ENCODE results near the gene CCNL1.
"Not testable (repeated sequence)": the region's sequence is repeated elsewhere in the genome, so short reads cannot be mapped to it uniquely, and the experiment has no call there.

CCNL1 gene

DNA sequence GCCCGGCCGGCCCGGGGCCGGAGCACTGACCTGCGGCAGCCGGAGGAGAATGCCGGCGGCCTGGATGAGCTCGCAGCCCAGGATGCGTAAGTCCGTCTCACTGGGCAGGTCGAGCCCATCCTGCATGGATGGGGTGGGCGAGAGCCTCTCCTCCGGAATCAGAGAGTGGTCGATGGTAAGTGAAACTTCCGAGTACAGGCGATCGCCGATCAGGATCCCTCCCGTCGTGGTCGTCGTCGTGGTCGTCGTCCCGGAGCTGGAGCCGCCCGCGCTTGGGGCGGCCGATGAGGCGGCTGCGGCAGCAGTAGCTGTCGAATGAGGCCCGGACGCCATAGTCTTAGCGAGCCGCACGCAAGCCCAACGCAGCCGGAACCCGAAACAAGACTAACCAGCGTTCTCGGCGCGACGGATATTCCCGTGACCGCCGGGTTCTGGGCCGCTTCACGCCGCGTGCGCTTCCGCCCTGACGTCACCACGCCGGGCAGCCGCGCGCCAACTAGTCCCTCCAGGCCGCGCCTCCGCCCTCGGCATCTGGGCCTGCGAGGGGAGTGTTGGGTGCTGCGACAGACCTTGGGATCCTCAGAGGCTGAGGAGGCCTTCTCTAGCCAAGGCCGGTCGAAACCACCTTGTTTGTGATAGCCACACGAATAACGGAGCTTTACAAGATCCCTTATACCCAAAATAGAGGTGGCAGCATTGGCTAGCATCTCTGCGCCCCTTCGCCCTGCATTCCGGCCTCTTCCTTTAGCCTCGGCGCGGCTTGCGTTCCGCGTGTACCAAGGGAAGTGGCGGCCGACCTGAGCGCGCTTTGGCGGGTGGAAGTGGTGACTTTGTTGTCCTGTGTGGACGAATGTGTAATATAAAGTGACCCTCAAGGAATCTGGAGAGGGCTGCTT lies at the start of gene CCNL1:
CCNL1 (minus strand) TSS at position 386 of the 896 bp plus-strand sequence; CDS start at position 333, 53 bp downstream.
- DNase-seq (ENCODE audit: low read depth) = peak; percentile 93

DNA sequence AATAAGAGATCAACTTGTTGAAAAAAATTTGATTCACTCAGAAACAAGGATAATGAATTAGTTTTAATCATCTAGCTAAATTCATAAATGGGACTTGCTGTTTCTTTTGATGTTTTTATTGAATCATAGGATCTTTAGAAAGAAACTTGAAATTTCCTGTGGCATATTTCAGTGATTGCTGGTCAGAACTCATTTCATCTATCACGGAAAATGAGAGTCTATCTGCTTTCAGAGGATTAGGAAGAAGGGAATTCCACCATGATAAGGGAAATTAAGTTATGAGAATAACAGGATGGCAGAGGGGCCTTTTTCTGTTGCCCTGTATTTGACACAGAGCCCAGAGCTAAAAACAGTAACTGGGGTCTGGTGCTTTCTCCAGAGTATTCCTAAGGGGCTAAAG lies 44.9 kb upstream of the CCNL1 start:
- no peak for DNase-seq (ENCODE audit: low read depth)

DNA sequence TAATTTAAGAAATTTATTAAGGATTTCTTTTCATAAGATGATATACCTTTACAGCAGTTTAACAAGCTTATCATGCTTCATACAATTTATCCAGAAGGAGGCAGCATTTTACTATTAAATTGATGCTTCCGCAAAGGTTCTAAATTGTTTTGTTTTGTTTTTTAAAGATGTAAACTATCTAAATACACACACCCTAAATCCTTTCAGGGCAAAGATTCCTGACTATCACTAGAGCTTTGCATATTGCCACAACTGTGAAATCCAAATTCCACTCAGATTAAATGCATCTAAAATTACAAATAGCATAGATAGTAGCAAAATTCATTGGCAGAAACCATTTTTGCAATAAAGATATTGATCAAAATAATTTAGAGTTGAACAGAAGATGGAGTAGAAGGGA lies 44.5 kb upstream of the CCNL1 start:
- no peak for DNase-seq (ENCODE audit: low read depth)

DNA sequence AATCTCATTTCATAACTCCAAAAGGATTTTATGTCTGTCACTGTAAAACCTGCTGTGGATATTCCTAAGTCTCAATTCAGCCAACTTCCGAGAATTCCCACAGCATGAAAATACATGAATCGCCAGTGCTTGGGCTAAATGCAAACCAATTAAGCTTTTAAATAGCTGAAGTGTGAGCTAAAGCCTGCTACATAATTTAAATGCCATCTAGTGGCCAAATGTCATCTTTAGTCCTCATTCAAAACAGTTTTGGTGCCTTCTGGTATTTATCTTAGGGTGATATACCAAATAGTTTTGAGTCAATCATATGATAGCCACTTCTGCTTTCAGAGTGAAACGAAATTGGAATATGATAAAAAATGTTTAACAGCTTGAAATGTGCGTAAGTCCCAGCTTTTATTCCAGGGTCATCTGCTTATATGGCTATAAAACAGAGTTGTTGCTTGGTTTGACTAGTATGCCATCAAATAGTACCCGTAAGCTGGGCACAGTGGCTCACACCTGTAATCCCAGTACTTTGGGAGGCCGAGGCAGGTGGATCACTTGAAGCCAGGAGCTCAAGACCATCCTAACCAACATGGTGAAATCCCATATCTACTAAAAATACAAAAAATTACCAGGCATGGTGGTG lies 41.8 kb upstream of the CCNL1 start:
- no peak for DNase-seq (ENCODE audit: low read depth)

DNA sequence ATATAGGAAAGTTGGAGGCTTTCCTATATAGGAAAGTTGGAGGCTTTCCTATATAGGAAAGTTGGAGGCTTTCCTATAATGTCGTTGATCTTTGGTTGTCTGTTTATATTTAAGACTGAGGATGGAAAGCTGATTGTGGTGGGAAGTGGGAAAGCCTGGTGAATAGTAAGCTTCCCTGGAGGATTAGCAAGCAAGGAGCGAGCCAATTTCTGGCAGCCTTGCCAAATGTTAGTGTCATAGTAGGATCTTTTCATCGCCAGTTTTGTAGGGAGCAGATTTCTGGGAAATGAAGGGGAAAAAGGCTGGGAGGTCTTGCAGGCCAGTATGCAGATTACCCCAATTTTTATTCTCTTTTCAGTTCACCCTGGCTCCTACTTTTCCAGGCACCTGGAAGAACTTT lies 39.9 kb upstream of the CCNL1 start:
- no peak for DNase-seq (ENCODE audit: low read depth)

DNA sequence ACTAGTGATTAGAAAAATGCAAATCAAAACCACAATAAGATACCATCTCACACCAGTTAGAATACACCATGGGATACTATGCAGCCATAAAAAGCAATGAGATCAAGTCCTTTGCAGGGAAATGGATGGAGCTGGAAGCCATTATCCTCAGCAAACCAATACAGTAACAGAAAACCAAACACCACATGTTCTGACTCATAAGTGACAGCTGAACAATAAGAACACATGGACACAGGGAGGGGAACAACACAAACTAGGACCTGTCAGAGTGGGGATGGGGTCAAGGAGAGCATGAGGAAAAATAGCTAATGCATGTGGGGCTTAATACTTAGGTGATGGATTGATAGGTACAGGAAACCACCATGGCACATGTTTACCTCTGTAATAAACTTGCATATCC lies 36.0 kb upstream of the CCNL1 start:
- no peak for DNase-seq (ENCODE audit: low read depth)

DNA sequence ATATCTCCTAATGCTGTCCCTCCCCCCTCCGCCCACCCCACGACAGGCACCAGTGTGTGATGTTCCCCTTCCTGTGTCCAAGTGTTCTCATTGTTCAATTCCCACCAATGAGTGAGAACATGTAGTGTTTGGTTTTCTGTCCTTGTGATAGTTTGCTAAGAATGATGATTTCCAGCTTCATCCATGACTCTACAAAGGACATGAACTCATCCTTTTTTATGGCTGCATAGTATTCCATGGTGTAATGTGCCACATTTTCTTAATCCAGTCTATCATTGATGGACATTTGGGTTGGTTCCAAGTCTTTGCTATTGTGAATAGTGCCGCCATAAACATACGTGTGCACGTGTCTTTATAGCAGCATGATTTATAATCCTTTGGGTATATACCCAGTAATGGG lies 31.2 kb upstream of the CCNL1 start:
- not testable (repeated sequence) for DNase-seq (ENCODE audit: low read depth)

DNA sequence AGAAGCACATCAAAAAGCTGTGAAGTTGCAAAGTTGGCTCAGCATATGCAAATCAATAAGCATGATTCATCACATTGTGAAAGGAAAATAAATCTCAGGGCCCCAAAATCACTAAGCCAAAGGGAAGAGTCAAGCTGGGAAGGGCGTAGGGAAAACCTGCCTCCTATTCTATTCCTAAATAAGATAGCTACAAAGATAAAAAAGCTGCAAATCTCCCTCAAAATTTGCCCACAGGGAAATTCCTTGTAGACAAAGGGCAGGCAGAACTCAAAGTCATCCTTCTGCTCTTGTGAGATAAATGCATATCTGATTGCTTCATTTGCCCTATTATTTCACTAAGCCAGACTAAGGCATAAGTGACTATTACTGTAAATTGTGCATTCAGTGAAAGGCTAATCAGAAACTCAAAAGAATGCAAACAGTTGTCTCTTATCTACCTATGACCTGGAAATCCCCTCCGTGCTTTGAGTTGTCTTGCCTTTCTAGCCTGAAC lies 30.5 kb upstream of the CCNL1 start:
- DNase-seq (ENCODE audit: low read depth) = no peak

DNA sequence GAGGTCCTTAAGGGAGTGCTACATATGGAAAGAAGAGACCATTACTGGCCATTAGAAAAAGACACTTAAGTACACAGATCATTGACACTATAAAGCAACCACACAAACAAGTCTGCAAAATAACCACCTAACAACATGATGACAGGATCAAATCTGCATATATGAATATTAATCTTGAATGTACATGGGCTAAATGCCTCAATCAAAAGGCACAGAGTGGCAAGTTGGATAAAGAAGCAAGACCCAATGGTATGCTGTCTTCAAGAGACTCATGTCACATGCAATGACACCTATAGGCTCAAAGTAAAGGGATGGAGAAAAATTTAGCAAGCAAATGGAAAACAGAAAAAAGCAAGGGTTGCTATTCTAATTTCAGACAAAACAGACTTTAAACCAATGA lies 28.4 kb upstream of the CCNL1 start:
- DNase-seq (ENCODE audit: low read depth) = no peak

DNA sequence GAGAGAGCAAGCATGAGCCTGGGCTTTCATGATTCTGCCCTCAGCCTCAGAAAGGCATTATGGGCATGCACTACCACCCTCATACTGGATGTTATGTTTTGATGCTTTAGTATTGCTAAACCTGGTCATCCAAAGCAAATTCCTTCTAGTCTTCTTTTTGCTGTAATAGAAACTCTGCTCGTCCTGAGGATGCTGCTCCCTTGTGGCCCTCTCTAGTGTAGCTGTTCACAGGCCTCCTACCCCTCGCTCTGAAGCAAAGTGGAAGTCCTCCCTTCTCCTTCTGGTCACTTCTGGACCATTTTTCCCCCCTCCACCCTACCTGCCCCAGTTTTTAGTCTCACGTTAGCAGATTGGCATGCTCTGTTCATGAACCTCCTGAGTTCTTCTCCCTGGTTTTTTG lies 22.9 kb upstream of the CCNL1 start:
- no peak for DNase-seq (ENCODE audit: low read depth)

DNA sequence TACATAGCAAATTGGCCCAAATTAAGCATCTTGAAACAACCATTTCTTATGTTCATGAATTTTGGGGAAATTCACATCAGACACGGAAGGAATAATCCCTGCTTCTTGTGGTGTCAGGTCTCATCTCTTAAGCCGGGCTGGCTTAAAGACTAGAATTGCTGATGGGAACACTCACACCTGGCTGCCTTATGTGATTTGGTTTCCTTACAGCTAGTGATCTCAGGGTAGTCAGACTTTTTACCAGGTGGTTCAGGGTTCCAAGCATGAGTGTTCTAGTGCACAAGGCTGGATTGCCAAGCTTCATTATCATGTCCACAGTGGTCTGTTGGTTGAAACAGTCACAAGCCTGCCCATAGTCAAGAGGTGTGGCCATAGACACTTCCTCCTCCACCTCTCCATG lies 20.3 kb upstream of the CCNL1 start:
- no peak for DNase-seq (ENCODE audit: low read depth)

DNA sequence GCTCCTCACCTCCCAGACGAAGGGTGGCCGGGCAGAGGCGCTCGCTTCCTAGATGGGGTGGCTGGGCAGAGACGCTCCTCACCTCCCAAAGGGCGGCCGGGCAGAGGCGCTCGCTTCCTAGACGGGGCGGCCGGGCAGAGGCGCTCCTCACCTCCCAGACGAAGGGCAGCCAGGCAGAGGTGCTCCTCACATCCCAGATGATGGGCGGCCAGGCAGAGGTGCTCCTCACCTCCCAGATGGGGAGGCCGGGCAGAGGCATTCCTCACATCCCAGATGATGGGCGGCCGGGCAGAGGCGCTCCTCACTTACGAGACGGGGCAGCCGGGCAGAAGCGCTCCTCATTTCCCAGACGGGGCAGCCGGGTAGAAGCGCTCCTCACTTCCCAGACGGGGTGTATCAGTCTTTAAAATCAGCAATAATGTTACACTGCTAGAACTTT lies 19.4 kb upstream of the CCNL1 start:
- DNase-seq (ENCODE audit: low read depth) = no peak

DNA sequence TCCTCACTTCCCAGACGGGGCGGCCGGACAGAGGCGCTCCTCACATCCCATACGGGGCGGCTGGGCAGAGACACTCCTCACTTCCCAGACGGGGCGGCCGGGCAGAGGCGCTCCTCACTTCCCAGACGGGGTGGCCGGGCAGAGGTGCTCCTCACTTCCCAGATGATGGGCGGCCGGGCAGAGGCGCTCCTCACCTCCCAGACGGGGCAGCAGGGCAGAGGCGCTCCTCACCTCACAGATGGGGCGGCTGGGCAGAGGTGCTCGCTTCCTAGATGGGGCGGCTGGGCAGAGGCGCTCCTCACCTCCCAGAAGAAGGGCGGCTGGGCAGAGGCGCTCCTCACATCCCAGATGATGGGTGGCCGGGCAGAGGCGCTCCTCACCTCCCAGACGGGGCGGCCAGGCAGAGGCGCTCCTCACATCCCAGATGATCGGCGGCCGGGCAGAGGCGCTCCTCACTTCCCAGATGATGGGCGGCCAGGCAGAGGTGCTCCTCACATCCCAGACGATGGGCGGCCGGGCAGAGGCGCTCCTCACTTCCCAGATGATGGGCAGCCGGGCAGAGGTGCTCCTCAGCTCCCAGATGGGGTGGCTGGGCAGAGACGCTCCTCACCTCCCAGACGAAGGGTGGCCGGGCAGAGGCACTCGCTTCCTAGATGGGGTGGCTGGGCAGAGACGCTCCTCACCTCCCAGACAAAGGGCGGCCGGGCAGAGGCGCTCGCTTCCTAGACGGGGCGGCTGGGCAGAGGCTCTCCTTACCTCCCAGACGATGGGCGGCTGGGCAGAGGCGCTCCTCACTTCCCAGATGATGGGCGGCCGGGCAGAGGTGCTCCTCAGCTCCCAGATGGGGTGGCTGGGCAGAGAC lies 18.8 kb upstream of the CCNL1 start:
- not testable (repeated sequence) for DNase-seq (ENCODE audit: low read depth)

DNA sequence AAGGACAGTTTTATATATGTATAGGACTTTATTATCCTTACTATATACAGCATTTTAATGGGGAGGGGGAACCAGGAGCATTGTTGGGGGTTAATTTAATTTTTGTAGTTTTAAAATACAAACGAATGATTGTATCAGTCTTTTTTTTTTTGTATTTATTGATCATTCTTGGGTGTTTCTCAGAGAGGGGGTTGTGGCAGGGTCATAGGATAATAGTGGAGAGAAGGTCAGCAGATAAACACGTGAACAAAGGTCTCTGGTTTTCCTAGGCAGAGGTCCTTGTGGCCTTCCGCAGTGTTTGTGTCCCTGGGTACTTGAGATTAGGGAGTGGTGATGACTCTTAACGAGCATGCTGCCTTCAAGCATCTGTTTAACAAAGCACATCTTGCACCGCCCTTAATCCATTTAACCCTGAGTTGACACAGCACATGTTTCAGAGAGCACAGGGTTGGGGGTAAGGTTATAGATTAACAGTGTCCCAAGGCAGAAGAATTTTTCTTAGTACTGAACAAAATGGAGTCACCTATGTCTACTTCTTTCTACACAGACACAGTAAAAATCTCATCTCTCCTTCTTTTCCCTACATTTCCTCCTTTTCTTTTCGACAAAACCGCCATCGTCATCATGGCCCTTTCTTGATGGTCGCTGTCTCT lies 18.0 kb upstream of the CCNL1 start:
- DNase-seq (ENCODE audit: low read depth) = not testable (repeated sequence)

DNA sequence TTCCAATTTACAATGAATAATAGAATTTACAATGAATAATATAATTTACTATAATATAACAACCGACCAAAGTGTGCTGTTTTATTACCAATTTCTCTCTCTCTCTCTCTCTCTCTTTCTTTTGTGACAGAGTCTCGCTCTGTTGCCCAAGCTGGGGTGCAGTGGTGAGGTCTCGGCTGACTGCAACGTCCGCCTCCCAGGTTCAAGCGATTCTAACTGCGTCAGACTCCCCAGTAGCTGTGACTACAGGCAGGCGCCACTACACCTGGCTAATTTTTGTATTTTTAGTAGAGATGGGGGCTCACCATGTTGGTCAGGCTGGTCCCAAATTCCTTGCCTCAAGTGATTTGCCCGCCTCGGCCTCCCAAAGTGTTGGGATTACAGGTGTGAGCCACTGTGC lies 17.0 kb upstream of the CCNL1 start:
- no peak for DNase-seq (ENCODE audit: low read depth)

DNA sequence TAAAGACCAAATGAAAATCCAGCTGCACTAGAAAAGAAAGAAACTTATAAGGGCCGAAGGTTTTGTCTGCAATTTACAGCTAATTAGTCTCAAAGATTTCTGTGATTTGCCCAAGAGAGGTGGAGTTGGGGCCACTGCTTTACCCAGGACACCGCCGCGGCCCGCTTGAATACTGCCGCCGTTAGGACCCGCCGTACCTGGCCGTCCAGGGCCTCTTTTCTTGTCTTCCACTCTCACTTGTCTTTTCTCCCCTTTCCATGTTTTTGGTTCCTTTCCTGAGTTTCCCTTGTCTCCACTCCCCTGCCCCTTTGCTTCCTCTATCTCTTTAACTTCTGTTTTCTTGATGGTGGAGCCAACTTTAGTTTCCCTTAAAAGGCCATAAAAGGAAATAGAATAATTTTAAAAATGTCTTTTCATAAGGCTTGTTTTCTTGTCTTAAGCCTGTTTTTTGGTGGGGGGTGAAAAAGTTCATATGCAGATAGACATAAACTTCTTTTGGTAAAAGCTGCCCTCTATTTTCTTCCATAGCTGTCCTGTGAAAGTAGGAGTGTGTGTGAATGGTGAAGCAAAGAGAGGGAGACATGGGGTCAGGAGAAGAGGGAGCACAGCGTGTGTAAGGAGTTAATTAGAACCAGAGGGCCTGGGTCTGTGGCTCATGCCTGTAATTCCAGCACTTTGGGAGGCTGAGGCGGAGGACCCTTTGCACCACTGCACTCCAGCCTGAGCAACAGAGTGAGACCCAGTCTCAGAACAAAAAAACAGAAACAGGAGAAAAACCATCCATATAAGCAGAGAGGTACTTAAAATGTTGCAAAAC lies 16.0 kb upstream of the CCNL1 start:
- no peak for DNase-seq (ENCODE audit: low read depth)

DNA sequence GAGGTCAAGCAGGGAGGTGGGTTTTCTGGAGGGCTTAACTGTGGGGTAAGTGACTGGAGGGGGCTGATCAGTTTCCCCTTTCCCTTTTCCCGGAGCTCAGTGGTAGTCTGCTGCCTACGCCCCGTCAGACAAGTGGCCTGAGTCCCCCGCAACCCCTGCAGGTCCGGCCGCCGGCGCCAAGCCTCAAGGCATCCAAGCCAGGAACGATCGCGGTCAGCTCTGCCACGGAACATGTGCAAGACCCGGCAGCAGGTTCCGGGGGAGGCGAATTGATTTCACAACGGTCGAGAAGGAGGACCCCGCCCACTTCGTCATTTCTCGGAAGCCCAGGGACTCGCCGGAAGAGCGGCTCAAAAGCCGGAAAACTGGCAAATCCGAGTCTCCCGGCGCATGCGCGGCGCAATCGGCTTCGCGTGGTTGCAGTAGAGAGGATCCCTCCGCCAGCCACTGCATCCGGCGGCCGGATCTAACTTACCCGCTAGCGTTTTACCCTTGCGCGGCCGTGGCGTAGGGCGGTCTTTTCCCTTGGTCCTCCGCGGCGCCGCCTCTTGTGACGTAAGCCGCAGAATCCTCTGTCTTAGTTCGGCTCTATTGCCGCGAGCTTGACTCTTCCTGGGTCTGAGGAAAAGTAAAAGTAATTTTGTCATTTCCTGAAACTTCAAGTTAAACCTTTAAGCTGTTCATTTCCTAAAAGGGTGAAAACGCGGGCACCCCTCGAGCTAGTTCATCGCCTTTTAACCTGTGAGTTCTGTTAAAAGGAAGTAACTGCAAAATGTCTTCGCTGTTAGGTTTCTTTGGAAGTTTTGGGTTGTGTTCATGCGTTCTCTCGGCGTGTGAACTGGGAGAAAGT lies 14.9 kb upstream of the CCNL1 start:
- peak; percentile 97 for DNase-seq (ENCODE audit: low read depth)

DNA sequence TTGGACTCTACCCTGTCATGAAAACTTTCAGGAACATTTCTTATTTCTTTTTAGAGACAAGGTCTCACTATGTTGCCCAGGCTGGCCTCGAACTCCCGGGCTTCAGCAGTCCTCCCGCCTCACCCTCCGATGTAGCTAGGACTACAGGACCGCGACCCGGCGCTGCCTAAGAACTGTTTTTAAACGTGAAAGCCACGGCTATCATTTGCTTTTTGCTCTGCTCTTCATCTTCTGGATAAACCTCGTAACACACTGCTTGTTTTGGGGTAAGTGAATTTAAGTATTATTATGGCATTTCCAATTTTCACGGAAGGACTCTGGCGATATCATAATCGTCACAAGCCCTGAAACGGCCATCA lies 14.3 kb upstream of the CCNL1 start:
- DNase-seq (ENCODE audit: low read depth) = no peak

DNA sequence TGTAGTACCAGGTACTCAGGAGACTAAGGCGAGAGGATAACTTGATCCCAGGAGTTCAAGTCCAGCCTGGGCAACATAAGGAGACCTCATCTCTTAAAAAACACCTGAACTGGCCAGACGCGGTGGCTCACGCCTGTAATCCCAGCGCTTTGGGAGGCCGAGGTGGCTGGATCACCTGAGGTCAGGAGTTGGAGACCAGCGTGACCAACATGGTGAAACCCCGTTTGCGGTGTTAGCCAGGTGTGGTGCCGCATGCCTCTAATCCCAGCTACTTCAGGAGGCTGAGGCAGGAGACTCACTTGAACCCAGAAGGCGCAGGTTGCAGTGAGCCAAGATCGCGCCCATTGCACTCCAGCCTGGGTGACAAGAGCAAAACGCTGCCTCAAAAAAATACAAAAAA lies 13.4 kb upstream of the CCNL1 start:
- DNase-seq (ENCODE audit: low read depth) = not testable (repeated sequence)

DNA sequence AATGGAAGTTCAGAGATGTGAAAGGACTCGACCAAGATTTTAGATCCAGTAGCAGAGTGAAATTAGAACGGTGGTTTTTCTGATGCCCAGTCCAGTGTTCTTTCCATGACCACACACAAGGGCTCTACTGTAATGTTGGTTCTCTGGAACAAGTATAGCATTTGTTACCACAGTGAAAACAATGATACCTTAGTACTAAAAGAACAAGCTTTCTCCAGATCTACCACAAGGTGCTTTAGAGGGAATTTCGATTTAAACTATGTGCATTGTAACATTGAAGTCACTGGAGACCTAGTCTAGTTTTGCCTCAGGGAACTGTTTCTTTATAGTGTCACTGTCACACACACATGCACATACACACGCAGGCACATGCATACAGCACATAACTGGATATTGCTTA lies 12.8 kb upstream of the CCNL1 start:
- DNase-seq (ENCODE audit: low read depth) = no peak
